Glomerular visceral epithelial cell (primary cell): ENCODE results near the gene GNAO1.
A peak's percentile ranks its signal among the peaks of the same experiment; 100 is the strongest.

Experiments
- DNase-seq: peaks from one replicate; pipeline ENCODE4 v3.0.0-alpha.2; 2016; ENCODE audit errors: extremely low spot score

Gene GNAO1

GRCh38 chr16:56332464-56333079, 141.3 kb downstream of the GNAO1 start:
- DNase-seq = peak; percentile 68

- no peak for DNase-seq
Observed at GRCh38 chr16:56334761-56335160, 143.5 kb downstream of the GNAO1 start.

GRCh38 chr16:56336071-56336688, 144.9 kb downstream of the GNAO1 start:
- peak; percentile 14 for DNase-seq

- no peak for DNase-seq
Observed at GRCh38 chr16:56336711-56337110, 145.4 kb downstream of the GNAO1 start.

- no peak for DNase-seq
Observed at GRCh38 chr16:56337131-56337857, 146.0 kb downstream of the GNAO1 start.

GRCh38 chr16:56337858-56338325, 146.6 kb downstream of the GNAO1 start:
- no peak for DNase-seq

GRCh38 chr16:56338566-56339318, 147.5 kb downstream of the GNAO1 start:
- DNase-seq = no peak

- no peak for DNase-seq
Observed at GRCh38 chr16:56339431-56340195, 148.3 kb downstream of the GNAO1 start.

- no peak for DNase-seq
Observed at GRCh38 chr16:56340416-56340815, 149.1 kb downstream of the GNAO1 start.

GRCh38 chr16:56340864-56341365, 149.6 kb downstream of the GNAO1 start:
- no peak for DNase-seq

- no peak for DNase-seq
Observed at GRCh38 chr16:56341656-56342399, 150.5 kb downstream of the GNAO1 start.

- no peak for DNase-seq
Observed at GRCh38 chr16:56343661-56344517, 152.6 kb downstream of the GNAO1 start.

- no peak for DNase-seq
Observed at GRCh38 chr16:56344518-56345405, 153.5 kb downstream of the GNAO1 start.

GRCh38 chr16:56345406-56346050, 154.2 kb downstream of the GNAO1 start:
- no peak for DNase-seq

GRCh38 chr16:56346131-56346890, 155.0 kb downstream of the GNAO1 start:
- no peak for DNase-seq

- DNase-seq = no peak
Observed at GRCh38 chr16:56347166-56347565, 155.9 kb downstream of the GNAO1 start.

- no peak for DNase-seq
Observed at GRCh38 chr16:56347670-56348069, 156.4 kb downstream of the GNAO1 start.
